H1 (cell line): ENCODE results near the gene RILP. TPM values are rescaled to one million over a fixed set of nuclear protein-coding genes. Genes with fewer than 3 reads are reported as not detected.
A peak's percentile ranks its signal among the peaks of the same experiment; 100 is the strongest.

Source experiments
- ATF3 ChIP-seq: IDR thresholded peaks from 2 replicates; pipeline ENCODE4 v1.6.1; 2011; ENCODE audit warnings: low read depth, mild to moderate bottlenecking, low read length; ENCODE audit not compliant: insufficient read depth
- BACH1 ChIP-seq: IDR thresholded peaks from 2 replicates; pipeline ENCODE4 v1.6.1; 2012; ENCODE audit warnings: low read length, improper control_type of control experiment
- CREB1 ChIP-seq: IDR thresholded peaks from 2 replicates; pipeline ENCODE4 v1.6.1; 2012; ENCODE audit warnings: inconsistent platforms
- CTBP2 ChIP-seq: IDR thresholded peaks from 2 replicates; pipeline ENCODE4 v1.7.0; 2011; ENCODE audit warnings: borderline replicate concordance, mild to moderate bottlenecking, moderate library complexity, mixed read lengths, low read length; ENCODE audit not compliant: insufficient read depth, insufficient read length
- E2F6 ChIP-seq: IDR thresholded peaks from 2 replicates; pipeline ENCODE4 v1.6.1; 2012; ENCODE audit warnings: inconsistent platforms
- EGR1 ChIP-seq: IDR thresholded peaks from 2 replicates; pipeline ENCODE4 v1.6.1; 2011; ENCODE audit warnings: low read depth, low read length, borderline replicate concordance
- GTF2F1 ChIP-seq: IDR thresholded peaks from 2 replicates; pipeline ENCODE4 v1.6.1; 2012; ENCODE audit warnings: low read depth, low read length, improper control_type of control experiment, borderline replicate concordance
- KDM4A ChIP-seq: IDR thresholded peaks from one replicate; pipeline ENCODE4 v1.7.1; 2012; ENCODE audit warnings: low read depth, mild to moderate bottlenecking, moderate library complexity, low read length, inconsistent platforms; ENCODE audit not compliant: severe bottlenecking
- MAFK ChIP-seq: IDR thresholded peaks from 2 replicates; pipeline ENCODE4 v1.6.1; 2012; ENCODE audit warnings: low read depth, mild to moderate bottlenecking, improper control_type of control experiment, low read length
- POU5F1 ChIP-seq: IDR thresholded peaks from 2 replicates; pipeline ENCODE4 v1.6.1; 2011; ENCODE audit warnings: low read depth, mild to moderate bottlenecking, low read length, moderate library complexity
- RAD21 ChIP-seq, 2 experiments: IDR thresholded peaks in 1 of 2; conservative IDR thresholded peaks in 1 of 2; 2 replicates each; pipeline ENCODE4 v1.6.1; 2011; ENCODE audit warnings: low read depth in 2 of 2, low read length in 2 of 2, improper control_type of control experiment in 1 of 2, inconsistent platforms in 1 of 2, mild to moderate bottlenecking in 1 of 2, moderate library complexity in 1 of 2
- RBBP5 ChIP-seq: IDR thresholded peaks from 2 replicates; pipeline ENCODE4 v1.7.1; 2012; ENCODE audit warnings: low read depth, mild to moderate bottlenecking, inconsistent platforms, low read length, moderate library complexity, borderline replicate concordance
- RNF2 ChIP-seq: fragments of 200-900, 300-1000 bp; sonication (generic); IDR thresholded peaks from 2 replicates; pipeline ENCODE4 v1.7.1; 2016; ENCODE audit warnings: borderline replicate concordance, low read depth, mild to moderate bottlenecking, antibody characterized with exemption, low read length; ENCODE audit not compliant: poor library complexity, severe bottlenecking; ENCODE audit errors: missing control alignments
- RXRA ChIP-seq: IDR thresholded peaks from 2 replicates; pipeline ENCODE4 v1.6.1; 2011; ENCODE audit warnings: low read depth, mild to moderate bottlenecking, low read length, moderate library complexity; ENCODE audit not compliant: insufficient read depth
- SP4 ChIP-seq: IDR thresholded peaks from 2 replicates; pipeline ENCODE4 v1.6.1; 2012; ENCODE audit warnings: low read length, inconsistent platforms
- SRF ChIP-seq: IDR thresholded peaks from 2 replicates; pipeline ENCODE4 v1.6.1; 2011; ENCODE audit warnings: mild to moderate bottlenecking, low read depth, low read length, moderate library complexity
- SUZ12 ChIP-seq: fragments of 200-600 bp; sonication (generic); IDR thresholded peaks from 2 replicates; pipeline ENCODE4 v1.6.1; 2012; ENCODE audit warnings: mild to moderate bottlenecking, inconsistent platforms, low read length, moderate library complexity, mixed read lengths
- TAF1 ChIP-seq: IDR thresholded peaks from 2 replicates; pipeline ENCODE4 v1.6.1; 2011; ENCODE audit warnings: mild to moderate bottlenecking, low read depth, low read length
- polyA plus RNA-seq, 7 experiments: library from polyadenylated mRNA; depleted of rRNA in 3 of 7; stranded (reverse) in 5 of 7; unstranded in 2 of 7; fragments of >200 nt in 5 of 7; fragments of 200-250 nt in 2 of 7; gene quantifications; 1 replicate in 5 of 7; 2 replicates in 1 of 7; 4 replicates in 1 of 7; pipeline versions ENCODE4 v1.2.1 to v1.2.3, GENCODE V29; 2011 to 2013; ENCODE audit warnings: missing spikeins in 2 of 7, mixed read lengths in 2 of 7
- total RNA-seq: library from RNA; stranded (reverse); fragmentation: NEBNext Ultra II Directional; extraction: Animal tissue kit (Norgen Biotek cat#: 25700); gene quantifications from 2 replicates; pipeline ENCODE4 v1.2.1, GENCODE V29; 2021
- TF ChIP-seq, protein P1 (sequence below): IDR thresholded peaks from 2 replicates; pipeline ENCODE4 v1.6.1; 2012; ENCODE audit warnings: inconsistent platforms

Gene RILP
- total and polyA plus RNA-seq, 2 of the 8 experiments (the other 6 are each of a cell fraction or from before 2014, with no cell fraction given): 6.8 to 7.2 TPM

DNA sequence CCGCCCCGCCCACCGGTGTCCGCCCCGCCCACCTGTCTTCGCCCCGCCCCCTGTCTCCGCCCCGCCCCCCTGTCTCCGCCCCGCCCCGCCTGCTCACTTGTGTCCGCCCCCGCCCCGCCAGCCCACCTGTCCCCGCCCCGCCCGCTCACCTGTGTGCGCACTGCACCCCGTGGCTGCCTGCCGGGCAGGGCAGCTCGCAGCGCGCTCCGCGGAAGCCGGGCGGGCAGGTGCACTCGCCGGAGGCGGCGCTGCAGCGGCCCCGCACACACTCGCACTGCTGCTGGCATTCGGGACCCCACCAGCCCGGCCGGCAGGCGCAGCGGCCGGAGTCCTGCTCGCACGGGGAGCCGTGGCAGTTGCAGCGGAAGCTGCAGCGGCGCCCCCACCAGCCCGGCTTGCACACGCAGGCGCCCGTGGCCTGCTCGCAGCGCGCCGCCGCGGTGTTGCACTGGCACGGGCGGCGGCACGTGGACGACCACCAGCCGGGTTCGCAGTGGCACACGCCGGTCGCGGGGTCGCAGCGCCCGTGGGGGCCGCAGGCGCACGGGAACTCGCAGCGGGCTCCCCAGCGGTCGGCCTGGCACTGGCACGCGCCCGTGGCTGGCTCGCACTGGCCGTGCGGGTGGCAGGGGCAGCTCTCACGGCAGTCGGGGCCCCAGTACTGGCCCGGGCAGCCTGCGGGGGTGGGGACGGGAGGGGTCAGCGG lies 6.2 kb downstream of the RILP start (continued):
- TF ChIP-seq E2F6 (no peak), RBBP5 (no peak), SRF (no peak), KDM4A (no peak), RNF2 (peak; percentile 29), BACH1 (no peak), RAD21 (IDR thresholded peaks at IDR 0.05 in 1 of 2, conservative IDR thresholded peaks at IDR 0.05 in 1 of 2; ENCODE audit: low read depth in 2 of 2, low read length in 2 of 2) (peak in 1 of 2 experiments; percentile 31; a peak in 1 of 4 replicates), RXRA (no peak), CREB1 (no peak), GTF2F1 (no peak), ATF3 (no peak), MAFK (no peak), SUZ12 (no peak), EGR1 (peak; percentile 26; the same call in 1 of the 2 replicates), CTBP2 (no peak), POU5F1 (no peak), SP4 (no peak), TAF1 (peak; percentile 76)
- TF ChIP-seq, protein P1, sequence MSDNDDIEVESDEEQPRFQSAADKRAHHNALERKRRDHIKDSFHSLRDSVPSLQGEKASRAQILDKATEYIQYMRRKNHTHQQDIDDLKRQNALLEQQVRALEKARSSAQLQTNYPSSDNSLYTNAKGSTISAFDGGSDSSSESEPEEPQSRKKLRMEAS: peak; percentile 31; the same call in 1 of the 2 replicates
